CD4-positive, alpha-beta T cell treated with Interleukin-6 for 4 hours (primary cell): ENCODE results near the gene PCDH12.

Experiments used
- DNase-seq: peaks from one replicate; pipeline ENCODE4 v3.0.0-alpha.2; 2020; ENCODE audit warnings: mixed read lengths

The PCDH12 gene

GRCh38 chr5:141906517-141906916, 51.5 kb downstream of the PCDH12 start:
- no peak for DNase-seq

- no peak for DNase-seq
Measured at GRCh38 chr5:141904551-141904950, 53.5 kb downstream of the PCDH12 start.

GRCh38 chr5:141903261-141903660, 54.7 kb downstream of the PCDH12 start:
- no peak for DNase-seq

GRCh38 chr5:141902015-141902814, 55.8 kb downstream of the PCDH12 start:
- DNase-seq: no peak

- DNase-seq: no peak
Measured at GRCh38 chr5:141898448-141899049, 59.5 kb downstream of the PCDH12 start.

GRCh38 chr5:141897425-141897824, 60.6 kb downstream of the PCDH12 start:
- no peak for DNase-seq
